HCT116 (cell line): ENCODE data around the gene PTN. TPM values are rescaled to one million over a fixed set of nuclear protein-coding genes. Genes with fewer than 3 reads are reported as not detected.

Experiments
- ATAC-seq: fragments of 200-7000 bp; cut with Tn5 transposase; 2 replicates; pipeline ENCODE4 v1.9.1; 2020; ENCODE audit warnings: mild to moderate bottlenecking, moderate library complexity
- BruUV-seq: library from RNA; stranded (reverse); fragments of 400-500 nt; replicated peaks from 2 replicates; lab custom pipeline; 2021; lab: Mats Ljungman, UMichigan
- CTCF ChIA-PET: fragments of 300-600 bp; sonication (Branson Sonifier 250); formaldehyde crosslinking; loops from one replicate; lab custom pipeline; 2021; ENCODE audit warnings: antibody characterized with exemption; lab: Charles Lee
- POLR2A ChIA-PET: fragments of 300-600, 350-600 bp; sonication (Branson Sonifier 250); formaldehyde crosslinking; loops from one replicate; lab custom pipeline; 2021; ENCODE audit warnings: antibody characterized with exemption; lab: Charles Lee
- RAD21 ChIA-PET, 2 experiments: fragments of 300-600 bp; sonication (Branson Sonifier 250); formaldehyde crosslinking; loops; one replicate each; lab custom pipeline; 2023; ENCODE audit warnings: low total read pairs in 2 of 2; ENCODE audit not compliant: uncharacterized antibody in 2 of 2, unreplicated experiment in 2 of 2, low non-redundant PET in 1 of 2; lab: Charles Lee
- DNase-seq: peaks from one replicate; pipeline ENCODE4 v3.0.0-alpha.2; 2010; ENCODE audit warnings: low read depth, low spot score
- H2AFZ ChIP-seq: fragments of 200-600 bp; shearing (Covaris generic), sonication (generic); 2 replicates; pipeline ENCODE4 v1.6.1; 2017; ENCODE audit warnings: low read depth, mixed run types, mixed read lengths, antibody characterized with exemption, low read length; ENCODE audit not compliant: poor library complexity, severe bottlenecking
- H3K27ac ChIP-seq: 2 replicates; pipeline ENCODE4 v1.5.1; 2012; ENCODE audit warnings: low read depth, low read length
- H3K27me3 ChIP-seq: fragments of 200-600 bp; sonication (generic); 2 replicates; pipeline ENCODE4 v1.6.1; 2016; ENCODE audit warnings: mixed run types, low read length, mixed read lengths; ENCODE audit not compliant: insufficient read depth
- H3K36me3 ChIP-seq, 2 experiments: fragments of 200-500 bp in 1 of 2; fragments of 200-600 bp in 1 of 2; sonication (Bioruptor generic) in 1 of 2; sonication (generic) in 1 of 2; 2 replicates each; pipeline versions ENCODE4 v1.5.1 to v1.6.1; 2014 to 2016; ENCODE audit warnings: low read length in 2 of 2, inconsistent platforms in 1 of 2, mixed read lengths in 1 of 2, mixed run types in 1 of 2; ENCODE audit not compliant: insufficient read depth in 2 of 2, control insufficient read depth in 1 of 2
- H3K4me1 ChIP-seq, 2 experiments: fragments of 200-600 bp in 1 of 2; sonication (generic) in 1 of 2; 2 replicates each; pipeline versions ENCODE4 v1.5.1 to v1.6.1; 2012 to 2017; ENCODE audit warnings: low read length in 2 of 2, inconsistent platforms in 1 of 2, mild to moderate bottlenecking in 1 of 2, mixed read lengths in 1 of 2, mixed run types in 1 of 2, moderate library complexity in 1 of 2; ENCODE audit not compliant: insufficient read depth in 2 of 2, control insufficient read depth in 1 of 2
- H3K4me2 ChIP-seq: fragments of 200-600 bp; sonication (generic); 2 replicates; pipeline ENCODE4 v1.6.1; 2017; ENCODE audit warnings: mixed run types, low read length, mixed read lengths
- H3K4me3 ChIP-seq, 2 experiments: fragments of 200-600 bp in 1 of 2; sonication (generic) in 1 of 2; replicated peaks in 1 of 2; 2 replicates each; pipeline ENCODE4 v1.5.1; 2011 to 2016; ENCODE audit warnings: low read length in 2 of 2, control low read depth in 1 of 2, low read depth in 1 of 2, mild to moderate bottlenecking in 1 of 2, mixed read lengths in 1 of 2, mixed run types in 1 of 2
- H3K79me2 ChIP-seq: fragments of 200-600 bp; sonication (generic); 2 replicates; pipeline ENCODE4 v1.6.1; 2017; ENCODE audit warnings: mild to moderate bottlenecking, mixed run types, low read length, moderate library complexity, mixed read lengths; ENCODE audit not compliant: insufficient read depth
- H3K9ac ChIP-seq: fragments of 200-600 bp; sonication (generic); 2 replicates; pipeline ENCODE4 v1.6.1; 2016; ENCODE audit warnings: low read length, mixed read lengths
- H3K9me2 ChIP-seq: fragments of 200-600 bp; sonication (generic), shearing (Covaris generic); 2 replicates; pipeline ENCODE4 v1.6.1; 2017; ENCODE audit warnings: mixed run types, mild to moderate bottlenecking, moderate library complexity; ENCODE audit not compliant: insufficient read depth
- H3K9me3 ChIP-seq, 2 experiments: fragments of 200-500 bp in 1 of 2; fragments of 200-600 bp in 1 of 2; sonication (Bioruptor generic) in 1 of 2; sonication (generic) in 1 of 2; 2 replicates each; pipeline ENCODE4 v1.6.1; 2014 to 2017; ENCODE audit warnings: low read length in 2 of 2, mixed read lengths in 2 of 2, inconsistent platforms in 1 of 2, low read depth in 1 of 2, mild to moderate bottlenecking in 1 of 2, mixed run types in 1 of 2, moderate library complexity in 1 of 2; ENCODE audit not compliant: control insufficient read depth in 1 of 2, insufficient read depth in 1 of 2
- H4K20me1 ChIP-seq: fragments of 200-600 bp; sonication (generic), shearing (Covaris generic); 2 replicates; pipeline ENCODE4 v1.6.1; 2017; ENCODE audit warnings: mixed run types, mild to moderate bottlenecking, moderate library complexity; ENCODE audit not compliant: insufficient read depth
- CEBPB ChIP-seq: IDR thresholded peaks from 2 replicates; pipeline ENCODE4 v1.6.1; 2012; ENCODE audit warnings: low read depth
- EGR1 ChIP-seq: IDR thresholded peaks from 2 replicates; pipeline ENCODE4 v1.6.1; 2012; ENCODE audit warnings: low read depth
- EZH2 ChIP-seq: fragments of 200-600 bp; sonication (generic); IDR thresholded peaks from 2 replicates; pipeline ENCODE4 v1.6.1; 2017; ENCODE audit warnings: antibody characterized with exemption, mixed run types
- EZH2phosphoT487 ChIP-seq: fragments of 200-600 bp; IDR thresholded peaks from 2 replicates; pipeline ENCODE4 v1.6.1; 2018; ENCODE audit warnings: antibody characterized with exemption, borderline replicate concordance
- JUND ChIP-seq: IDR thresholded peaks from 2 replicates; pipeline ENCODE4 v1.6.1; 2012
- MAX ChIP-seq: IDR thresholded peaks from 2 replicates; pipeline ENCODE4 v1.6.1; 2012
- POLR2A ChIP-seq: IDR thresholded peaks from 2 replicates; pipeline ENCODE4 v1.7.0; 2011; ENCODE audit warnings: borderline replicate concordance; ENCODE audit not compliant: insufficient read depth, insufficient read length; ENCODE audit errors: extremely low read depth
- REST ChIP-seq: IDR thresholded peaks from 2 replicates; pipeline ENCODE4 v1.6.1; 2012; ENCODE audit warnings: low read depth
- SIN3A ChIP-seq: IDR thresholded peaks from 2 replicates; pipeline ENCODE4 v1.6.1; 2012; ENCODE audit warnings: low read depth
- SP1 ChIP-seq: IDR thresholded peaks from 2 replicates; pipeline ENCODE4 v1.6.1; 2012; ENCODE audit warnings: low read depth
- YY1 ChIP-seq: IDR thresholded peaks from 2 replicates; pipeline ENCODE4 v1.6.1; 2011; ENCODE audit warnings: low read length, low read depth, moderate library complexity, mild to moderate bottlenecking; ENCODE audit not compliant: insufficient replicate concordance; ENCODE audit errors: extremely low read depth
- ZBTB33 ChIP-seq: IDR thresholded peaks from 2 replicates; pipeline ENCODE4 v1.6.1; 2011; ENCODE audit warnings: mild to moderate bottlenecking, low read length, moderate library complexity; ENCODE audit not compliant: insufficient replicate concordance; ENCODE audit errors: extremely low read depth
- ZNF274 ChIP-seq: fragments of 200-500 bp; sonication (Bioruptor generic); IDR thresholded peaks from 2 replicates; pipeline ENCODE4 v1.6.1; 2014; ENCODE audit warnings: mild to moderate bottlenecking, low read depth, low read length, inconsistent platforms
- intact Hi-C: fragments of 100-400 bp; cut with micrococcal nuclease; formaldehyde crosslinking; loops from 2 replicates; pipeline ENCODE4 v1.10.0; 2022
- total RNA-seq: library from RNA; stranded (reverse); gene quantifications from one replicate; pipeline ENCODE4 v1.2.1, GENCODE V29; 2021; ENCODE audit not compliant: unreplicated experiment

The PTN gene
- total RNA-seq, 1 experiment from 2014 or later, result not detected

GRCh38 chr7:137335814-137336213 lies 7.7 kb downstream of the PTN start:
- no TSS peak for BruUV-seq

More at GRCh38 chr7:137335814-137336213, 7.7 kb downstream of the PTN start:
- POLR2A ChIA-PET, result no interaction called here
- Histone ChIP-seq H2AFZ (no peak overlapping the region), H3K36me3 (no peaks in the 10 kb centered on the region), H3K79me2 (no peaks in the 10 kb centered on the region), H3K27me3 (no peaks in the 10 kb centered on the region), H3K27ac (no peak overlapping the region), H3K4me2 (no peak overlapping the region), H3K4me3 (no peak overlapping the region), H3K4me1 (no peaks in the 10 kb centered on the region), H4K20me1 (no peaks in the 10 kb centered on the region), H3K9me3 (peaks cover 0 to 22% of the 10 kb centered on the region in 2 experiments; a peak in 2 of 4 replicates), H3K9me2 (no peaks in the 10 kb centered on the region), H3K9ac (no peak overlapping the region)
- no peak for ATAC-seq
- no peak for TF ChIP-seq SIN3A
- TF ChIP-seq JUND, result no peak
- no peak for TF ChIP-seq POLR2A
- no peak for TF ChIP-seq EZH2phosphoT487
- no peak for TF ChIP-seq EGR1
- TF ChIP-seq EZH2, result no peak
- no peak for TF ChIP-seq SP1
- no peak for TF ChIP-seq ZBTB33
- no peak for TF ChIP-seq REST
- no peak for TF ChIP-seq YY1
- no peak for TF ChIP-seq CEBPB
- no peak for TF ChIP-seq MAX
- no peak for TF ChIP-seq ZNF274
- intact Hi-C loops, result no loop called here
- CTCF ChIA-PET, result no interaction called here
- RAD21 ChIA-PET, result no interaction called here
- DNase-seq, result no peak
